PFSK-1 (cell line): ENCODE measurements around the gene RSRC1.

ENCODE experiments used
- FOXP2 ChIP-seq: optimal IDR thresholded peaks from 2 replicates; pipeline ENCODE3; 2011; ENCODE audit warnings: borderline replicate concordance, control low read depth, inconsistent platforms; ENCODE audit not compliant: insufficient read depth; ENCODE audit errors: extremely low read length, extremely low read depth
- POLR2AphosphoS5 ChIP-seq: IDR thresholded peaks from 2 replicates; pipeline ENCODE4 v1.6.1; 2012; ENCODE audit warnings: low read depth, mild to moderate bottlenecking, control low read depth, low read length, moderate library complexity
- REST ChIP-seq, 2 experiments: IDR thresholded peaks; 2 replicates each; pipeline versions ENCODE4 v1.6.1 to v1.8.0; 2011 to 2012; ENCODE audit warnings: low read depth in 2 of 2, low read length in 2 of 2, control low read depth in 1 of 2, inconsistent platforms in 1 of 2, mild to moderate bottlenecking in 1 of 2, moderate library complexity in 1 of 2; ENCODE audit not compliant: insufficient read depth in 1 of 2
- SIN3A ChIP-seq: IDR thresholded peaks from 2 replicates; pipeline ENCODE4 v1.6.1; 2012; ENCODE audit warnings: mild to moderate bottlenecking, low read length, moderate library complexity, borderline replicate concordance; ENCODE audit not compliant: insufficient read depth
- TAF1 ChIP-seq: IDR thresholded peaks from 2 replicates; pipeline ENCODE4 v1.6.1; 2012; ENCODE audit warnings: low read length, control low read depth, borderline replicate concordance; ENCODE audit not compliant: insufficient read depth

Gene RSRC1

GRCh38 chr3:158181096-158181495 is 71.2 kb downstream of the RSRC1 start:
- TF ChIP-seq POLR2AphosphoS5 (no peak), FOXP2 (no peak), SIN3A (no peak), REST (IDR thresholded peaks at IDR 0.05; ENCODE audit: insufficient read depth in 1 of 2, low read depth in 2 of 2, low read length in 2 of 2) (no peak), TAF1 (no peak)

- no peak for TF ChIP-seq REST (IDR thresholded peaks at IDR 0.05; ENCODE audit: insufficient read depth in 1 of 2, low read depth in 2 of 2, low read length in 2 of 2)
- no peak for TF ChIP-seq FOXP2
- TF ChIP-seq TAF1: no peak
- no peak for TF ChIP-seq SIN3A
- TF ChIP-seq POLR2AphosphoS5: no peak
Measured at GRCh38 chr3:158185711-158186110, 75.8 kb downstream of the RSRC1 start.

GRCh38 chr3:158200955-158201354 is 91.1 kb downstream of the RSRC1 start:
- TF ChIP-seq POLR2AphosphoS5: no peak
- no peak for TF ChIP-seq TAF1
- no peak for TF ChIP-seq FOXP2
- TF ChIP-seq REST (IDR thresholded peaks at IDR 0.05; ENCODE audit: insufficient read depth in 1 of 2, low read depth in 2 of 2, low read length in 2 of 2): no peak
- no peak for TF ChIP-seq SIN3A

- TF ChIP-seq SIN3A (no peak), REST (IDR thresholded peaks at IDR 0.05; ENCODE audit: insufficient read depth in 1 of 2, low read depth in 2 of 2, low read length in 2 of 2) (no peak), FOXP2 (no peak), TAF1 (no peak), POLR2AphosphoS5 (no peak)
Measured at GRCh38 chr3:158205324-158205723, 95.4 kb downstream of the RSRC1 start.

- TF ChIP-seq SIN3A: no peak
- no peak for TF ChIP-seq TAF1
- no peak for TF ChIP-seq POLR2AphosphoS5
- no peak for TF ChIP-seq FOXP2
- no peak for TF ChIP-seq REST (IDR thresholded peaks at IDR 0.05; ENCODE audit: insufficient read depth in 1 of 2, low read depth in 2 of 2, low read length in 2 of 2)
Measured at GRCh38 chr3:158205994-158206393, 96.1 kb downstream of the RSRC1 start.
